ENCODE data around the gene DBN1. TPM values are rescaled to one million over a fixed set of nuclear protein-coding genes. Genes with fewer than 3 reads are reported as not detected.

The DBN1 gene
- polyA plus RNA-seq, 1 of the 3 experiments (the other 2 are of a cell fraction), result 244 TPM

DNA sequence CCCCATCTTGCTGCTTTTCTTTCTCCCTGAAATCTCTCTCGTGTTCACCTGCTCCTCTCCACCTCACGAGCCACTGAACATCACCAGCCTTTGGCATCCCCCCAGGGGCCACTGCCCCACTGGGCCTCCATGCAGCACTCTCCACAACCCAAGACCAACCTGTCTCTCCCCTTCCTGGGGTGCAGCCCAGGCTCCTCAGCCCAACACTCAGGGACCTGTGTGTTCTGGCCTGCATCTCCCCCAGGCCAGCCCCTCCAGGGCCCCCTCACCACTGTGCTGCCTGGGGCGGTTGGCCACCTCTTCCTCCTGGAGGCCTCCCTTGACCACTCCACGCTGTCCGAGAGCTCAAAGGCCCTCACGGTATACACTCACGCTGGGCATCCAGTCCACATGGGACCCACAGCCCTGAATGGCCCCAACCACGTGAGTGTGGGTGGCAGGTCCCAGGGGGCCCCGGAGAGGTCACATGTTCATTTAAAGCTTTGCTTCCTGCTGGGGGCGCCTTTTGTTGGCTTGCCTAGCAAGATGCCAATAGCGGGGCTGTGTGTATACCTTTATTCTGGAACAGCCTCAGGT lies 36.6 kb upstream of the DBN1 start:
- CTCF ChIA-PET, result interaction anchor here (0.8 to 8.8 kb wide), 3 partner anchors 9 to 119 kb away, joined by 3 to 80 read pairs (median 6); no protein-coding TSS in a partner anchor
- Histone ChIP-seq H4K20me1 (ENCODE audit: insufficient read depth) (no peaks in the 10 kb centered on the region), H3K9me2 (no peaks in the 10 kb centered on the region), H3K9ac (no peak overlapping the region), H3K4me2 (no peak overlapping the region), H3K36me3 (replicated peaks in 1 of 2; ENCODE audit: control insufficient read depth in 1 of 2, insufficient read depth in 2 of 2, low read length in 1 of 2) (peaks cover 13 to 47% of the 10 kb centered on the region in 2 experiments), H3K79me2 (ENCODE audit: insufficient read depth) (peaks cover 9% of the 10 kb centered on the region; the same call in 1 of the 2 replicates), H3F3A (replicated peaks; ENCODE audit: insufficient read depth) (no peaks in the 10 kb centered on the region), H3K4me1 (ENCODE audit: control insufficient read depth in 1 of 2, insufficient read depth in 2 of 2, low read depth in 1 of 2, low read length in 1 of 2) (no peaks in the 10 kb centered on the region; a peak in 1 of 4 replicates), H3K4me3 (ENCODE audit: low read depth in 2 of 2, low read length in 1 of 2) (no peak overlapping the region), H3K9me3 (no peaks in the 10 kb centered on the region), H3K27me3 (ENCODE audit: insufficient read depth) (no peaks in the 10 kb centered on the region), H2AFZ (ENCODE audit: low read depth) (no peak overlapping the region), H3K27ac (ENCODE audit: low read depth in 2 of 2, low read length in 1 of 2) (no peak overlapping the region)
- DNase-seq, result no peak
- TF ChIP-seq NRF1 (IDR thresholded peaks at IDR 0.05; ENCODE audit: low read depth, low read length) (no peak), EP300 (IDR thresholded peaks at IDR 0.05; ENCODE audit: borderline replicate concordance in 1 of 2, low read depth in 1 of 2, low read length in 1 of 2) (no peak), EZH2phosphoT487 (IDR thresholded peaks at IDR 0.05; ENCODE audit: borderline replicate concordance, low read depth) (no peak), RFX5 (IDR thresholded peaks at IDR 0.05; ENCODE audit: low read length) (no peak)
- TF ChIP-seq, protein P1, sequence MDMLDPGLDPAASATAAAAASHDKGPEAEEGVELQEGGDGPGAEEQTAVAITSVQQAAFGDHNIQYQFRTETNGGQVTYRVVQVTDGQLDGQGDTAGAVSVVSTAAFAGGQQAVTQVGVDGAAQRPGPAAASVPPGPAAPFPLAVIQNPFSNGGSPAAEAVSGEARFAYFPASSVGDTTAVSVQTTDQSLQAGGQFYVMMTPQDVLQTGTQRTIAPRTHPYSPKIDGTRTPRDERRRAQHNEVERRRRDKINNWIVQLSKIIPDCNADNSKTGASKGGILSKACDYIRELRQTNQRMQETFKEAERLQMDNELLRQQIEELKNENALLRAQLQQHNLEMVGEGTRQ (IDR thresholded peaks at IDR 0.05; ENCODE audit: borderline replicate concordance, low read depth, low read length), result no peak
- TF ChIP-seq, protein P2, sequence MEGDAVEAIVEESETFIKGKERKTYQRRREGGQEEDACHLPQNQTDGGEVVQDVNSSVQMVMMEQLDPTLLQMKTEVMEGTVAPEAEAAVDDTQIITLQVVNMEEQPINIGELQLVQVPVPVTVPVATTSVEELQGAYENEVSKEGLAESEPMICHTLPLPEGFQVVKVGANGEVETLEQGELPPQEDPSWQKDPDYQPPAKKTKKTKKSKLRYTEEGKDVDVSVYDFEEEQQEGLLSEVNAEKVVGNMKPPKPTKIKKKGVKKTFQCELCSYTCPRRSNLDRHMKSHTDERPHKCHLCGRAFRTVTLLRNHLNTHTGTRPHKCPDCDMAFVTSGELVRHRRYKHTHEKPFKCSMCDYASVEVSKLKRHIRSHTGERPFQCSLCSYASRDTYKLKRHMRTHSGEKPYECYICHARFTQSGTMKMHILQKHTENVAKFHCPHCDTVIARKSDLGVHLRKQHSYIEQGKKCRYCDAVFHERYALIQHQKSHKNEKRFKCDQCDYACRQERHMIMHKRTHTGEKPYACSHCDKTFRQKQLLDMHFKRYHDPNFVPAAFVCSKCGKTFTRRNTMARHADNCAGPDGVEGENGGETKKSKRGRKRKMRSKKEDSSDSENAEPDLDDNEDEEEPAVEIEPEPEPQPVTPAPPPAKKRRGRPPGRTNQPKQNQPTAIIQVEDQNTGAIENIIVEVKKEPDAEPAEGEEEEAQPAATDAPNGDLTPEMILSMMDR (IDR thresholded peaks at IDR 0.05), result no peak
- 96% methylated on average over 11 of the region's 11 CpGs for WGBS (ENCODE audit: low lambda C conversion rate)
- POLR2A ChIA-PET, result no interaction called here

DNA sequence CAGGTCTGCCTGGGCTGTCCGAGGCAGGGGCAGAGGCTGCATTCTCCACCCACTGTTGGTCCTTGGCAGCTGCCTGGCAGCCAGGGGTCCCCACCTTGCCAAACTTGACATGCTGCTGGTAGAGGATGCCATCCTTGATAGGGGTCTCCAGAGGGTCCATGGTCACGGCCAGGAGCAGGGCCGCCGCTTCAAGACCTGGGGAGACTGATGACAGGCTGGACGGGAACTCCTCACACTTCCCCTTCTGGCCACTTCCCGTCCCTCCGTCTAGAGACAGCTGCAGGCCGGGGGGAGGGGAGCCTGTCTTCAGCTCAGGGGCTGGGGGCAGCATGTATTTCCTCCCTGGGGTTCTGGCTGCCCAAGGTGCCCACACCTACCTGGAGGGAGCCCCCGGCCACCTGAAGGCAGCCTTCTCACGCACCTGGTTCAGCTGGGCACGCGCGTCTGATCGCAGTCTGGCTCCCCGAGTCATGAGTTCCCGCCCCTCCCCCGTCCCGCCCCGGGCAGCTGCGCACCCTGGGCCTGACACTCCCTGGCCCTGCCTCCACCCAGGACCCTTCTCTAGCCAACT lies 36.0 kb upstream of the DBN1 start, which contains the start of gene DOK3:
Gene DOK3 (minus strand): TSS at position 446 of the 571 bp plus-strand sequence. CDS start 286 bp downstream, at position 160.
- no peak within 1 kb of the TSS for H3K4me2 ChIP-seq
- peaks cover 3% of the 10 kb centered on the region; the same call in 1 of the 2 replicates for H3K79me2 ChIP-seq (ENCODE audit: insufficient read depth)
- no peak within 1 kb of the TSS for H3K4me3 ChIP-seq (ENCODE audit: low read depth in 2 of 2, low read length in 1 of 2)
- H3K9ac ChIP-seq, result no peak within 1 kb of the TSS
- ChIA-PET POLR2A (no interaction called here), CTCF (interaction anchor here (0.8 to 12.5 kb wide), 7 partner anchors 8 to 119 kb away, joined by 3 to 109 read pairs (median 5); no protein-coding TSS in a partner anchor)
- WGBS (ENCODE audit: low lambda C conversion rate), result 85% methylated on average over 13 of the region's 20 CpGs
- no peaks in the 10 kb centered on the region for H3F3A ChIP-seq (replicated peaks; ENCODE audit: insufficient read depth)
- H3K27me3 ChIP-seq (ENCODE audit: insufficient read depth), result no peaks in the 10 kb centered on the region
- H3K4me1 ChIP-seq (ENCODE audit: control insufficient read depth in 1 of 2, insufficient read depth in 2 of 2, low read depth in 1 of 2, low read length in 1 of 2), result no peaks in the 10 kb centered on the region
- no peaks in the 10 kb centered on the region for H3K9me2 ChIP-seq
- no peaks in the 10 kb centered on the region for H4K20me1 ChIP-seq (ENCODE audit: insufficient read depth)
- DNase-seq, result no peak
- H3K9me3 ChIP-seq, result no peaks in the 10 kb centered on the region
- TF ChIP-seq RCOR1 (IDR thresholded peaks at IDR 0.05; ENCODE audit: low read length), result no peak
- TF ChIP-seq, protein P3, sequence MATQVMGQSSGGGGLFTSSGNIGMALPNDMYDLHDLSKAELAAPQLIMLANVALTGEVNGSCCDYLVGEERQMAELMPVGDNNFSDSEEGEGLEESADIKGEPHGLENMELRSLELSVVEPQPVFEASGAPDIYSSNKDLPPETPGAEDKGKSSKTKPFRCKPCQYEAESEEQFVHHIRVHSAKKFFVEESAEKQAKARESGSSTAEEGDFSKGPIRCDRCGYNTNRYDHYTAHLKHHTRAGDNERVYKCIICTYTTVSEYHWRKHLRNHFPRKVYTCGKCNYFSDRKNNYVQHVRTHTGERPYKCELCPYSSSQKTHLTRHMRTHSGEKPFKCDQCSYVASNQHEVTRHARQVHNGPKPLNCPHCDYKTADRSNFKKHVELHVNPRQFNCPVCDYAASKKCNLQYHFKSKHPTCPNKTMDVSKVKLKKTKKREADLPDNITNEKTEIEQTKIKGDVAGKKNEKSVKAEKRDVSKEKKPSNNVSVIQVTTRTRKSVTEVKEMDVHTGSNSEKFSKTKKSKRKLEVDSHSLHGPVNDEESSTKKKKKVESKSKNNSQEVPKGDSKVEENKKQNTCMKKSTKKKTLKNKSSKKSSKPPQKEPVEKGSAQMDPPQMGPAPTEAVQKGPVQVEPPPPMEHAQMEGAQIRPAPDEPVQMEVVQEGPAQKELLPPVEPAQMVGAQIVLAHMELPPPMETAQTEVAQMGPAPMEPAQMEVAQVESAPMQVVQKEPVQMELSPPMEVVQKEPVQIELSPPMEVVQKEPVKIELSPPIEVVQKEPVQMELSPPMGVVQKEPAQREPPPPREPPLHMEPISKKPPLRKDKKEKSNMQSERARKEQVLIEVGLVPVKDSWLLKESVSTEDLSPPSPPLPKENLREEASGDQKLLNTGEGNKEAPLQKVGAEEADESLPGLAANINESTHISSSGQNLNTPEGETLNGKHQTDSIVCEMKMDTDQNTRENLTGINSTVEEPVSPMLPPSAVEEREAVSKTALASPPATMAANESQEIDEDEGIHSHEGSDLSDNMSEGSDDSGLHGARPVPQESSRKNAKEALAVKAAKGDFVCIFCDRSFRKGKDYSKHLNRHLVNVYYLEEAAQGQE (IDR thresholded peaks at IDR 0.05; ENCODE audit: low read depth, low read length), result no peak
- peaks cover 9 to 41% of the 10 kb centered on the region in 2 experiments for H3K36me3 ChIP-seq (replicated peaks in 1 of 2; ENCODE audit: control insufficient read depth in 1 of 2, insufficient read depth in 2 of 2, low read length in 1 of 2)
- H2AFZ ChIP-seq (ENCODE audit: low read depth), result no peak within 1 kb of the TSS
- H3K27ac ChIP-seq (ENCODE audit: low read depth in 2 of 2, low read length in 1 of 2), result no peak within 1 kb of the TSS

Measured in SK-N-SH (cell line).